PC-9 (cell line): Measurements from ENCODE around the gene LHX4. TPM values are rescaled to one million over a fixed set of nuclear protein-coding genes. Genes with fewer than 3 reads are reported as not detected.

Experiments used
- BruUV-seq: library from RNA; stranded (reverse); fragments of 400-500 nt; replicated peaks from 2 replicates; lab custom pipeline; 2021; lab: Mats Ljungman, UMichigan
- CTCF ChIA-PET: fragments of 300-600 bp; sonication (Branson Sonifier 250); formaldehyde crosslinking; loops from one replicate; lab custom pipeline; 2022; ENCODE audit warnings: antibody characterized with exemption; lab: Charles Lee
- POLR2A ChIA-PET: fragments of 300-600 bp; sonication (Branson Sonifier 250); formaldehyde crosslinking; loops from one replicate; lab custom pipeline; 2022; ENCODE audit warnings: antibody characterized with exemption; ENCODE audit not compliant: unreplicated experiment; lab: Charles Lee
- DNase-seq, 2 experiments: peaks; one replicate each; pipeline versions ENCODE4 v3.0.0 to v3.0.0-alpha.2; 2015 to 2022; ENCODE audit warnings: mixed read lengths in 1 of 2
- H2AFZ ChIP-seq: fragments of 200-600 bp; sonication (generic); 2 replicates; pipeline ENCODE4 v1.8.1; 2017; ENCODE audit warnings: antibody characterized with exemption
- H3F3A ChIP-seq: fragments of 200-600 bp; sonication (generic); 2 replicates; pipeline ENCODE4 v1.8.1; 2017; ENCODE audit warnings: antibody characterized with exemption, mild to moderate bottlenecking, low read depth; ENCODE audit not compliant: insufficient read depth
- H3K27ac ChIP-seq: fragments of 200-600 bp; sonication (generic); 2 replicates; pipeline ENCODE4 v1.6.1; 2016; ENCODE audit warnings: mixed run types
- H3K27me3 ChIP-seq: fragments of 200-600 bp; sonication (generic); 2 replicates; pipeline ENCODE4 v1.6.1; 2016; ENCODE audit warnings: low read depth, mixed run types; ENCODE audit not compliant: insufficient read depth
- H3K36me3 ChIP-seq: fragments of 200-600 bp; sonication (generic); 2 replicates; pipeline ENCODE4 v1.6.1; 2016; ENCODE audit warnings: low read depth, mixed run types
- H3K4me1 ChIP-seq: fragments of 200-600 bp; sonication (generic); replicated peaks from 2 replicates; pipeline ENCODE4 v1.6.1; 2016; ENCODE audit warnings: mixed run types; ENCODE audit not compliant: insufficient read depth
- H3K4me2 ChIP-seq: fragments of 200-600 bp; sonication (generic); 2 replicates; pipeline ENCODE4 v1.6.1; 2017; ENCODE audit warnings: mixed run types
- H3K4me3 ChIP-seq: fragments of 200-600 bp; sonication (generic); 2 replicates; pipeline ENCODE4 v1.6.1; 2016; ENCODE audit warnings: mixed run types
- H3K79me2 ChIP-seq: fragments of 200-600 bp; sonication (generic); 2 replicates; pipeline ENCODE4 v1.6.1; 2017; ENCODE audit warnings: low read depth, mixed run types
- H3K9me2 ChIP-seq: fragments of 200-600 bp; sonication (generic); 2 replicates; pipeline ENCODE4 v1.8.1; 2017; ENCODE audit warnings: mild to moderate bottlenecking; ENCODE audit not compliant: insufficient read depth
- H3K9me3 ChIP-seq: fragments of 200-600 bp; sonication (generic); 2 replicates; pipeline ENCODE4 v1.8.1; 2016; ENCODE audit warnings: low read depth; ENCODE audit not compliant: insufficient read depth
- H4K20me1 ChIP-seq: fragments of 200-600 bp; sonication (generic); 2 replicates; pipeline ENCODE4 v1.8.1; 2017; ENCODE audit not compliant: insufficient read depth
- CTCF ChIP-seq: fragments of 200-600 bp; sonication (generic); conservative IDR thresholded peaks from 2 replicates; pipeline ENCODE4 v1.6.1; 2017; ENCODE audit warnings: mixed run types, antibody characterized with exemption, mild to moderate bottlenecking, moderate library complexity
- EZH2 ChIP-seq: fragments of 200-600 bp; sonication (generic); IDR thresholded peaks from 2 replicates; pipeline ENCODE4 v1.8.0; 2017; ENCODE audit warnings: antibody characterized with exemption, low read depth
- intact Hi-C: fragments of 100-400 bp; cut with micrococcal nuclease; formaldehyde crosslinking; loops from one replicate; pipeline ENCODE4 v1.10.0; 2022; ENCODE audit not compliant: unreplicated experiment
- total RNA-seq: library from RNA; stranded (reverse); gene quantifications from 2 replicates; pipeline ENCODE4 v1.2.3, GENCODE V29; 2021

Gene LHX4
- total RNA-seq, 1 experiment from 2014 or later: 0.28 TPM

- BruUV-seq: no TSS peak
- H3K4me1 ChIP-seq: 0 out of 2 replicates have a peak, but pooled peaks cover 3% of the 10 kb centered on the region
- no peaks in the 10 kb centered on the region for H4K20me1 ChIP-seq
- no peaks in the 10 kb centered on the region for H3K27me3 ChIP-seq
- H3K4me3 ChIP-seq: no peak overlapping the region
- ChIA-PET CTCF (no interaction called here), POLR2A (no interaction called here)
- no peak for DNase-seq
- H3K36me3 ChIP-seq: no peaks in the 10 kb centered on the region
- intact Hi-C loops: no loop called here
- no peak overlapping the region for H3K4me2 ChIP-seq
- H3K79me2 ChIP-seq: no peaks in the 10 kb centered on the region
- no peak overlapping the region for H3K27ac ChIP-seq
- TF ChIP-seq EZH2 (no peak), CTCF (no peak)
- no peaks in the 10 kb centered on the region for H3K9me2 ChIP-seq
- H2AFZ ChIP-seq: no peak overlapping the region
- peaks cover 7% of the 10 kb centered on the region; the same call in 1 of the 2 replicates for H3F3A ChIP-seq
- H3K9me3 ChIP-seq: no peaks in the 10 kb centered on the region
These were observed 6.8 kb downstream of the LHX4 start for GRCh38 chr1:180236698-180237509.

- H4K20me1 ChIP-seq: no peaks in the 10 kb centered on the region
- H3K36me3 ChIP-seq: no peaks in the 10 kb centered on the region
- H3K79me2 ChIP-seq: no peaks in the 10 kb centered on the region
- H3K4me1 ChIP-seq: no peaks in the 10 kb centered on the region
- no peaks in the 10 kb centered on the region for H3K27me3 ChIP-seq
- no peak overlapping the region for H2AFZ ChIP-seq
- no peak overlapping the region for H3K27ac ChIP-seq
- H3K9me2 ChIP-seq: no peaks in the 10 kb centered on the region
- H3K9me3 ChIP-seq: no peaks in the 10 kb centered on the region
- no peak for TF ChIP-seq EZH2
- no peak for TF ChIP-seq CTCF
- ChIA-PET CTCF (no interaction called here), POLR2A (no interaction called here)
- no peaks in the 10 kb centered on the region for H3F3A ChIP-seq
- no peak overlapping the region for H3K4me2 ChIP-seq
- intact Hi-C loops: no loop called here
- H3K4me3 ChIP-seq: no peak overlapping the region
- DNase-seq: no peak
- no TSS peak for BruUV-seq
These were observed 7.9 kb downstream of the LHX4 start for GRCh38 chr1:180237869-180238476.

GRCh38 chr1:180238675-180239074, 8.6 kb downstream of the LHX4 start:
- intact Hi-C loops: no loop called here
- no peaks in the 10 kb centered on the region for H3K9me2 ChIP-seq
- CTCF ChIA-PET: no interaction called here

More at GRCh38 chr1:180238675-180239074, 8.6 kb downstream of the LHX4 start:
- H3K4me3 ChIP-seq: no peak overlapping the region
- H3K27ac ChIP-seq: no peak overlapping the region
- H4K20me1 ChIP-seq: no peaks in the 10 kb centered on the region
- H3K4me1 ChIP-seq: no peaks in the 10 kb centered on the region
- no peaks in the 10 kb centered on the region for H3K36me3 ChIP-seq
- H3K4me2 ChIP-seq: no peak overlapping the region
- BruUV-seq: no TSS peak
- TF ChIP-seq CTCF: no peak
- TF ChIP-seq EZH2: no peak
- no peak for DNase-seq
- POLR2A ChIA-PET: no interaction called here
- H3K79me2 ChIP-seq: no peaks in the 10 kb centered on the region
- no peaks in the 10 kb centered on the region for H3K27me3 ChIP-seq
- H3K9me3 ChIP-seq: no peaks in the 10 kb centered on the region
- no peaks in the 10 kb centered on the region for H3F3A ChIP-seq
- H2AFZ ChIP-seq: no peak overlapping the region
